ENCODE data around the gene SEPTIN10. TPM values are rescaled to one million over a fixed set of nuclear protein-coding genes. Genes with fewer than 3 reads are reported as not detected.
"Not testable (repeated sequence)": the region's sequence is repeated elsewhere in the genome, so short reads cannot be mapped to it uniquely, and the experiment has no call there.

SEPTIN10 gene
- polyA plus RNA-seq, 1 donor, result 74.4 TPM

GRCh38 chr2:109542384-109542783, 71.4 kb downstream of the SEPTIN10 start:
- no peak for DNase-seq

GRCh38 chr2:109538546-109538945, 75.2 kb downstream of the SEPTIN10 start:
- no peak for DNase-seq

DNA sequence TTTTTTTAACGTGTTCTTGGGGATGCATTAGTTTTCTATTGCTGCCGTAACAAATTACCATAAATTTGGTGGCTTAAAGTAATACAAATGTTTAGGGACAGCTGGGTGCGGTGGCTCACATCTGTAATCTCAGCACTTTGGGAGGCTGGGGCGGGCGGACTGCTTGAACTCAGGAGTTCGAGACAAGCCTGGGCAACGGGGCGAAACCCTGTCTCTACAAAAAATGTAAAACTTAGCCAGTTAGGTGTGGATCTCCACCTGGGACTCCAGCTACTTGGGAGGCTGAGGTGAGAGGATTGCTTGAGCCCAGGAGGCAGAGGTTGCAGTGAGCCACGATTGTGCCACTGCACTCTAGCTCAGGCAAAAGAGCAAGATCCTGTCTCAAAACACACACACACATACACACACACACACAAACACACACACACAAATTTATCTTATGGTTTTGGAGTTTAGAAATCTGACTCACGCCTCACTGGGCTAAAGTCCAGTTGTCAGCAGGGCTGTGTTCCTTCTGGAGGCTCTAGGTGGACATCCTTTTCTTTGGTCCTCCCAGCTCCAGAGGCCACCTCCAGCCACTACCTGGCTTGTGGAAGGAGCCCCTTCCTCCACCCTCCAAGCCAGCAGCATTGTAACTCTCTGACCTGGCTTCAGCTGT, 76.1 kb downstream of the SEPTIN10 start:
- no peak for DNase-seq

- not testable (repeated sequence) for DNase-seq
Measured at GRCh38 chr2:109536556-109536955, 77.2 kb downstream of the SEPTIN10 start.

DNA sequence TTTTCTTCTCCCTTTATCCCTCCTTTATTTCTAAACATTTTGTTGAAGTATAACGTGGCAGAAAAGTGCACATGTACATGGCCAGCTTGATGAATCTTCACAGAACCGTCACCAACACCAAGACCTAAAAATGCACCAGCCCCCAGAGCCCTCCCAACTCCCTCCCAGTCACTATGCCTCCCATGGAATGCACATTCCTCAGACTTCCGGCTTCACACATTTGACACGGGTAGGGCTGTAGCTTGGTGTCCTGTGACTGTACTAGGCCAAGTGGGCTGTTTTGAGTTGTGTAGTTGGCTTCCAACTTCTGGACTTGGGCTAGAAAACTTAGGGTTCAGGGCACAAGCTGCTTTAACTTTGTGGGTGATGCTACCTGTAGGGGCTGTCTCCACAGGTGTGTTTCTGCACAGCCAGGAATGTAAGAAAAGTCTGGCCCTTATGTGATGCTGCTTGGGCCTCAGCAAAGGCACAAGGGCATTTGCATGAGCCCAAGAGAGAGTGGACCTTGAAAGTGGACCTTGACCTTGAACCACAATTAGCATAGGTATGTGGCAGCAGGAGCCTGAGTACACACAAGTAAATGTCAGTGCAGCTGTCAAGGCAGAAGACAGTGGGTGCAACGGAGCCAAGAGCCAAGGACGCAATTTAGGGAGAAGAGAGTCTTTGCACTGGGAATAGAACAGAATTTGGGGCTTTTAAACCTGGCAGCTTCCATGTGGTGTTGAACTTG, 78.4 kb downstream of the SEPTIN10 start:
- DNase-seq, result no peak

- DNase-seq, result no peak
Measured at GRCh38 chr2:109533823-109534222, 79.9 kb downstream of the SEPTIN10 start.

- no peak for DNase-seq
Measured at GRCh38 chr2:109532728-109533076, 81.1 kb downstream of the SEPTIN10 start.

DNA sequence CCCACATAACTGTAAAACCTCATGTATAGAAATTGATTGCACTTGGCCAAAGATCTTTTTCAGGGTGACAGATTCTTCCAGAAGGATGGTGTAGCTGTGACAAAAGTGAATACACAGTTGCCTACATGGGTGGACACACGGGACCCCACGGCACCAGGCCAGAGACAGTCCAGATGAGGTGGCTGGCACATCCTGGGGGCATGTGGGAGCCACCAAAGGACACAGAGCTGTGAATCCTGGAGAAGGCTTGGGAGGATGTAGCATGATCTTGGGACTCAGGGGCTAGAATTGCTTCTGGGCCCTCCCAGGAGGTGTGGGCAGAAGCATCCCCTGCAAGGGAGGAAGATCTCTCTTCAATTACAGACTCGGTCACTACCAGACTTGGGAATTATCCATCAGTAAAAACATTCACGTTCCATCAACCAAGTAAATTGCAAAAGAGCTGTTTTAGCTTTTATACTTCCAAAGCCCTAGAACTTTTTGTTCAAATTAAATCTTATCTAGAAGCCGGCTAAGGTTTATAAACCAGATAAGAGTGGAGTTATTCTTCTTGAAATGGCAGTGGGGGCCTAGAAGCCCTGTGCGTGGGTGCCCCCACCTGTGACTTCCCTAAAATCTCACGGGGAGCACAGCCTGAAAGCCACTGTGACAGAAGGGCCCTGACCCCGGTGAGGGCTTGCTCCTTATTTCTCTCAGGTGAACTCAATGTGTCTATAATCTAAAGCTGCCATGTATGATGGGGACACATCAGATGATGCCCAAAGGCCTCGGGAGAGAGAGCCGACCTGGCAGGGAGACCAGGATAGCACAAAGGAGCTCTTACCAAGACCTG, 81.7 kb downstream of the SEPTIN10 start:
- no peak for DNase-seq

DNA sequence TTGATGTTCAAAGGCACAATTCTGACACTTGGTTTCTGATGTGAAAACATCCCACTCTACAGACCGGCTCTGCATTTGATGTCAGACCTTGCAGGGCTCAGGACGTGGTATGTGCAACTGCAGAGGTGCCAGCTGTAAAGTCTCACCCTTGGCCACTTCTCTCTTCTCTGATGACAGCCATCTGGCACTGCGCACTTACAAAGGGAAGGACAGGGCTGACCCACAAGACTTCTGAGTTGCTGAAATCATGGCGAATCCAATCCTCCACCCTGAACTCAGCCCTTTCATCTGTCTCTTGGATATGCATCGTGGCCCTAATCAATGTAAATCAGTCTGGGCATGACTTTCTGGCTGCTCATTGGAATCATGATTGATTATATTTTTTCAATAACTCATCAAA, 82.5 kb downstream of the SEPTIN10 start:
- DNase-seq, result no peak

GRCh38 chr2:109530712-109531111, 83.1 kb downstream of the SEPTIN10 start:
- no peak for DNase-seq

GRCh38 chr2:109529532-109530449, 84.0 kb downstream of the SEPTIN10 start:
- no peak for DNase-seq

DNA sequence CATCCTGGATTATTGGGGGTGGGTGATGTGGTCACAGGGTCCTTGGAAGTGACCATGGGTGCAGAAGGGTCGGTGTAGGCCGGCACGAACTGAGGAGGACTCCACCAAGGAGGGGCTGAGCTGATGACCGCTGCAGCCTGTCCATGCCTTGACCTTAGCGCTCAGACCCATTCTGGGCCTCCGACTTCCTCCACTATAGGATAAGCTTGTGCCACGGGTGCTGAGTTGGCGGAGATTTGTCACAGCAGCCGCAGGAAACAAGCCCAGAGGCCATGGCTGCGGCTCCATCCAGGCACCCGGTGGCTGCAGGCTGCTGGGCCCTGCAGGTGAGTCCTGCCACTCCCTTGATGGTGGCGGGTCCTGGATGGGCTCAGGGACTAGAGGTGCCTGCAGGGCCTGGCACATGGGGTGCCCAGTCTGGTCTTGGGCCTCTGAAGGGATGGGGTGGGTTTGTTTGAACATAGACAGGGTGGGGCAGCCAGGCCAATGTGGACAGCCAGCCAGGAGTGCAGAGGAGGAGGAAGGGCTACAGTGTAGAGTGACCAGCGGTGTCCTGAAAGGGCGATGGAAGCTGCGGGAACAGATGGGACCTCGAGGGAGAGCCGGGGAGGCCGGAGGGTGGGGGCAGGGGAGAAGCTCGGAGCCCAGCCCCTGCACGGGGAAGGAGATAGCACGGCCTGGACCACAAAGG, 84.8 kb downstream of the SEPTIN10 start:
- DNase-seq, result no peak

DNA sequence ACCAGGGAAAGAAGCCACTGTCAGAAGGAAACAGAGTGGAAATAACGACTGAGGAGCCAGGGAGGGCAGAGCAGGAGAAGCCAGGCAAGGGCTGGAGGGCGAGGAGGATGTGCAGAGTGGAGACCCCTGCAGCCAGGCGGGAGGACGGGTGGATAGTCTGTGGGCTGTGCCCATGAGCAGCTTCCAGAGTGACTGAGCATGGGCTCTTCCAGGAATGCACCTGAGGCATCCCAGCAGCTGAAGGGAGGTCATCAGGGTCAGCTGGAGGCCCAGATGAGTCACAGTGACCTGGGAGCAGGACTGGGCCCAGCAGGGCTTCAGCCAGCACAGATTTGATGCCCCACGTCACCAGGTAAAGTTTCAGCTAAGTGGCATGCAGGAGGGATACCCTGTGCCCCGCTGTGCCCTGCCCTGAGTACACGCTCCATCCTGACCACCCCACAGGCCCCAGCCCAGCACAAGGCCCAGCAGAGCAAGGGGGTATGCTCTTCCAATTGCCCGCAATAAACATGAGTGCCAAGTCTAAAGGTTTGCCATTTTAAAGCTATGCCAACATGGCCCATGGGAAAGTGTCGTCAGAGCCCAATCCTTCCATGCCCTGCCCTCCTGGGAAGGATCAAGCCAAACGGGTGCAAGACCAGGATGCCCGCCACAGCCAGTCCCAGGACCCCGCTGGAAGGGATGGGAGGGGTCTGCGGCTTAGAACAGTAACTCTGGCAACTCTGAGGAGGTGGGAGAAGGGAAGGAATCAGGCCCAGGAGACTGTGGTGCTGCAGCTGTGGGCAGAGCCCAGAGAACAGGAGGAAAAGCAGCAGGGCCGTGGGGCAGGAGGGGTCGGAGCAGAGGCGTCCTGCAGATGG, 85.7 kb downstream of the SEPTIN10 start:
- DNase-seq, result no peak

- DNase-seq, result no peak
Measured at GRCh38 chr2:109527079-109527478, 86.7 kb downstream of the SEPTIN10 start.

GRCh38 chr2:109526442-109526970, 87.3 kb downstream of the SEPTIN10 start:
- no peak for DNase-seq

DNA sequence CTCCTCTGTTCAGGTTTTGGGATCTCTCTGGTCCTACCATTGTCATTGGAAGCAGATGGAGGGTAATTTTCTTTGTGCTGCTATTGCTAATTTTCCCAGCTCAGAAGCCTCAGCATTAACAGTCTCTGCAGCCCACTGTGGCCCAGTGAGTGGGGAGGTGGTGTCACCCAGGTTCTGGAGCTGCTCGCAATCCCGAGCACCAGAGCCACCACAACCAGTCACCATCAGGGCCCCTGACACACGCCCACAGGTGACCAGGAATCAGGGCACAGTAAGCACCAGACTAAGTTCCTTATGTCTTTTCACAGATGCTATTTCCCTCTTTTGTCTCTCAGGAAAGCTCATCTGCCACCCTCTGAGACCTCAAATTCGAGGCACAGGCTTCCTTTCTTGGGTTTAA, 87.9 kb downstream of the SEPTIN10 start:
- no peak for DNase-seq

DNA sequence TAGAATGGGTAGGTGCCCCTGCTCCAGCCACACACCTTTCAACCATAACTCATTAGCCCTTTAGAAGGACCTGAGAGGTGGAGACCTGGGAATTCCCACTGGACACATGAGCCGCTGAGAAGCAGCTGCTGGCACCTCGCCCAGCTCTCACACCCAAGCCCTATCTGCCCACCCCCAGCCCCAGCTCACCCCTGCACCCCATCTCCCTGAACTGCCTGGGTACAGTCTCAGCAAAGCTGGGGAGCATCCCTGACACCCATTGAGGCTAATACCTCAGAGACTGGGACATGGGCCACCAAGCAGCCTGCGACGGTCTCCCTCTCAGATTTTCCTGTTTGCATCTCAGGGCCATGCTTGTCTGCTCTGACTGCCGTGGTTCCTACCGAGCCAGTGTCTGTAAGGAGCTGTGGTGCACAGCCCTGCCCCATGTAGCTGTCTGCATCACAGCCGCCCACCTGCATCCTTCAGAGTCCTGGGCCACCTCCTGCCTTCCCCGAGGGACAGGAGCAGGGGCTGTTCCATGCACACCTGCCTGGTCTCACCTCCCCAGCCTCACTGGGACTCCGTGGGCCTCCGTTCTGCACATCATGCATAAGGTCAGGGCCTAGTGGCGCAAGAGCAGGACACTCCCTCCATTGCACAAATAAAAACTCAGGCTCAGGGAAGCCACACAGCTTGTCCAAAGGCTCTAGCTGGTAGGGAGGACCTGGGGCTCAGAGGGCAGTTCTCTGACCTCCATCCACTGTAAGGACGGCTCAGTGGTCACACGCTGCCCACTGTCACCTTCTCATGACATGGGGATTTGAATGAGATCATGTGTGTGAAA, 90.0 kb downstream of the SEPTIN10 start:
- no peak for DNase-seq

GRCh38 chr2:109523121-109523520, 90.6 kb downstream of the SEPTIN10 start:
- DNase-seq, result no peak

- no peak for DNase-seq
Measured at GRCh38 chr2:109522063-109522374, 91.7 kb downstream of the SEPTIN10 start.

Measured in hindlimb muscle (tissue), 1 donor.